A204.1 (cell line): Measurements from ENCODE around the gene SNX11.

Experiments used
- FAIRE-seq: peaks from 2 replicates; lab custom pipeline; 2012; peaks lifted over from hg19 to GRCh38; lab: Jason Lieb, UNC

Gene SNX11

DNA sequence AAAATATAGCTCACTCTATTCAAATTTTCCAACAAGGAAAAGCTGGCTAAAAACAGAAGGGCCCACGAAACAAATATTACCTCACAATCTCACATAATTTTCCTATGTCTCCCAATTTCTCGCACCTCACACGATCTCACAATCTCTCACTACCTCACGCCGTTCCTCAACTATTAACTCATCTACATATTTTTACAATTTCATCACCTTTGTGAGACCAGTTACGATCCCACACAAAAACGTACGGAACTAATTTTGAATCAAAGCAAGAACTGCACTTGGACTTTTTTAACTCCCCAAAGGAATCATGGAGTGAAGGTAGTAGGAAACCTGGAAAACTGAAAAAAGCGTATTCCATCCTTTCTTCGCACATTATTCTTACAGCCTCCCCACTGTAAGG is 7.4 kb upstream of the SNX11 start:
- no peak for FAIRE-seq

DNA sequence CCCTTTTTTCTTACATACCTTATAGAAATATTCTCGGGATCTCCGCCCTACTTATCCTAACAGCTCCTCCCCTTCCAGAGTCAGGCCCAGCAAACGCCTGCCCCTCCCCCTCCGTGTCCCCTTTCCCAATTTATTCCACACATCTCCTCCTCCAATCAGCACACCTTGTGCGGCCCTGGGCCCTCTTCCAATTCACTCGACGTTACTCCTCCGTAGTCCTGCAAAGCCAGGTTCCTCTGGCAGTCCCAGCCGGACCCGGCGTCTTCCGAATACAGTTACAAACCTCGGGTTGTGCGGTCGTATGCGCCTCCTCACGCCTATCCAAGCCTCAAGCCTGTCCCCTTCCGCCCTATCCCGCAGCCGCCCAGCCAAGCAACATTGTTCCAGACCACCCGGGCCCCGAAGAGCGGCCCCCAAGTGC is 7.0 kb upstream of the SNX11 start:
- FAIRE-seq = no peak

DNA sequence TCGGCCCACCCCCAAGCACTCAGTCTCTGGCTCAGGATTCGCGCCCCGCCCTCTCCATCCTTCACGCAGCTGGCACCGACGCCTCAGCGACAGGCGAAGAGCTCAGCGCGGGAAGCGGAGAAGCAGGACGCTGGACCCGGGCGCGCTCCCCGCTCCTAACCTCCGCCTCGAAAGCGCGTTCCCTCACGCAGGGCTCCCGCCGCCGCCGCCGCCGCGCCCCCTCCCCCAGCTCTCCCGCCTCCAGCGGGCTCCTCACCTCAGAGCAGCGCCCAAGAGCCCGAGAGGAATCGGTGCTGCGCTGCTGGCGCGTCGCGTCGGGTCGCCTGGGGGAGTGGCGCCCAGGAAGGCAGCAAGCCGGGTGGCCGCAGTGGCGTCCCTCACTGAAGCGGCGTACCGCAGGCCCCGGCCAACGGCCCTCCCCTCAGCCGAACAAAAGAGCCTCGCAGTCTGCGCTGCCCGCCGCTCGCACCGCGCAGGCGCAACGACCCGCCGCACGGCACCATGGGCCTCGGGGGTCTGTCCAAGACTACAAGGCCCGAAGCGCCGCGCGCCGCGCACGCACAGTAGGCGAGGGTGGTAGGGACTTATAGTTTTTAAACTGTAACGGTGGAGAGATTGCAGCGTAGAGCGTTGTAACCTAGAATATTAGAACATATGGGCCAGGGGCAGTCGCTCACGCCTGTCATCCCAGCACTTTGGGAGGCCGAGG is 6.4 kb upstream of the SNX11 start, which contains the start of gene CBX1:
TSS of gene CBX1 (minus strand) at position 467 of the 709 bp plus-strand sequence. CDS start 24,474 bp downstream, outside the sequence.
- FAIRE-seq = peak; percentile 32

DNA sequence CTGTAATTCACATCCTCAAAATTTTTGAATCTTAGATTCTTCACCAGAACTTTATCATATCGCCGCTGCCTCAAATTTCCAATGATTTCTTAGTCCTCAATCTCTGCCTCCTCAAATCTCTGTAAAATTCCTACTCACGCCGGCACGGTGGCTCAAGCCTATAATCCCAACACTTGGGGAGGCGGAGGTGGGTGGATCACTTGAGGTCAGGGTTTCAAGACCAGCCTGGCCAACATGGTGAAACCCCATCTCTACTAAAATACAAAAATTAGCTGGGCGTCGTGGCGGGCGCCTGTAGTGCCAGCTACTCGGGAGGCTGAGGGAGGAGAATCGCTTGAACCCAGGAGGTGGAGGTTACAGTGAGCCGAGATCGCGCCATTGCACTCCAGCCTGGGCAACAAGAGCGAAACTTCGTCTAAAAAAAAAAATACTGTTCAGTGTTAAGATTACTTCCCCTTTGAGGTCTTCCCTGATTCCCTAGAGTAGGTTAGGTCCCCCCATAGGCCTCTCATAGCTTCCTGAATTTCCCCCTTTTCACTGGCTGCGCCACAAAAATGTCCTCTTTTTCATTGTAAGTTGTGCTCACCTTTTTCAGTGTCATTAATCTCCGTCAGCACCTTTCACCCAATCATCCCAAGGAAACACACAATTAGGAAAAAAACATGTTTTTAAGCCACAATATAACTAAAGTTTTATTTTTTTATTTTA is 5.4 kb upstream of the SNX11 start:
- FAIRE-seq = no peak

DNA sequence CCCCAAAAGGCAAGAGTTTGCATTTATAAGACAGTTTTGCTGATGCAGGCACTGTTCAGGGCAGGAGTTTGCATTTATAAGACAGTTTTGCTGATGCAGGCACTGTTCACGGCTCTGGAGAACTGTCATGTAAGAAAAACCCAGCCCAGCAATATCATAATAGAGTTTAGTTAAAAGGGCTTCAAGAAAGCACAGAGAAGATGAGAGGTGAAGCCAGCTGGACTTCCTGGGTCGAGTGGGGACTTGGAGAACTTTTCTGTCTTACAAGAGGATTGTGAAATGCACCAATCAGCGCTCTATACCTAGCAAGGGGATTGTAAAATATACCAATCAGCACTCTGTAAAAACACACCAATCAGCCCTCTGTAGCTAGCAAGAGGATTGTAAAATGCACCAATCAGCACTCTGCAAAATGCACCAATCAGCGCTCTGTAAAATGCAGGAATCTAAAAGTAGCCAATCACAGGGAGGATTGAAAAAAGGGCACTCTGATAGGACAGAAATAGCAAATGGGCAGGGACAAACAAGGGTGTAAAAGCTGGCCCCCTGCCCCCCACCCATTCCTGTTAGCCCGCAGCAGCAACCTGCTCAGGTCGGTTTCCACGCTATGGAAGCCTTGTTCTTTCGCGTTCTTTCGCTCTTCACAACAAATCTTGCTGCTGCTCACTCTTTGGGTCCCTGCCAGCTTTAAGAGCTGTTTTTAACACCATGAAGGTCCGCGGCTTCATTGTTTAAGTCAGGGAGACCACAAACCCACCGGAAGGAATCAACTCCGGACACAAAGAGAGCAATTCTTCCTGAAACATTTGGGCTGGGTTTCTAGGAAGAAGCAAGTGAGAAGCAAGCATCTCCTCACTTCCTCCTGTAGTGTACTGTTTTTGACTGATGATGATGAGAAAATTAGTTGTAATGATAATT is 4.5 kb upstream of the SNX11 start:
- FAIRE-seq = no peak

DNA sequence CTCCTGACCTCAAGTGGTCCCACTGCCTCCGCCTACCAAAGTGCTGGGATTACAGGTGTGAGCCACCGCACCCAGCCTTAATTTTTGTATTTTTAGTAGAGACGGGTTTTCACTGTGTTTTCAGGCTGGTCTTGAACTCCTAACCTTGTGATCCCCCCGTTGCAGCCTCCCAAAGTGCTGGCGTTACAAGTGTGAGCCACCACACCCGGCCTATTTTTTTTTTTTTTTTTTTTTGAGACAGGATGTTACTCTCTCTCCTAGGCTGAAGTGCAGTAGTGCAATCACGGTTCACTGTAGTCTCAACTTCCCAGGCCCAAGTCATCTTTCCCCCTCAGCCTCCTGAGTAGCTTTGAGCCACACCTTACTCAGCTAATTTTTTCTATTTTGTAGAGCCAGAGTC is 3.1 kb upstream of the SNX11 start:
- FAIRE-seq = no peak

DNA sequence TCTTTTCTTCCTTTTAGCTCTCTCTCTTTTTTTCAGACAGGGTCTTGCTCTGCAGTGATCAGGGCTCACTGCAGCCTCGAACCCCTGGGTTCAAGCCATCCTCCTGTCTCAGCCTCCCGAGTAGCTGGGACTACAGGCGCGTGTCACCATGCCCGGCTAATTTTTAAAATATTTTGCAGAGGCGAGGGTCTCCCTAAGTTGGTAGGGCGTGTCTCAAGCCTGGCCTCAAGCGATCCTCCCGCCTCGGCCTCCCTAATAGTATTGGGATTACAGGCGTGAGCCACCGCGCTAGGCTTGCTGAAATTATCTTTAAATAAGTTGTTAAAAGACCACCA is 797 bp upstream of the SNX11 start:
- FAIRE-seq = no peak

DNA sequence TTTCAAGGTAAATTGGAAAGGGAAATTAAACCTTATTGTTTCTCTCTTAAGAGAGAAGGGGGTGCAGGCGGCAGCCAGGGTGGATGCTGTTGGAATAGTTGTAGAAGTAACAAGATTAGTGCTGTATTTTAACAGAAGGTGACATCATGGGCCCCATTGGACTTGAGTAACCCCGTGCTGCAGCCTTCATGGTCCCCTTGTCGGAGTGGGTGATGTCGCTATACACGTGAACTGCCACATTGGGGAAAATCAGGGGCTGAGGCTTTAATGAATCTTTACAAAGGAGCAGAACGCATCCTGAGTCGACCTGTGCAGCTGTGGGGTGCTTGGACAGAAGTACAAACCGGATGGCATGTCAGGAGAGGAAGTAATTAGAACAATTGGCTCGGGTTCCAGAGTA is 3.2 kb downstream of the SNX11 start:
- FAIRE-seq = no peak

DNA sequence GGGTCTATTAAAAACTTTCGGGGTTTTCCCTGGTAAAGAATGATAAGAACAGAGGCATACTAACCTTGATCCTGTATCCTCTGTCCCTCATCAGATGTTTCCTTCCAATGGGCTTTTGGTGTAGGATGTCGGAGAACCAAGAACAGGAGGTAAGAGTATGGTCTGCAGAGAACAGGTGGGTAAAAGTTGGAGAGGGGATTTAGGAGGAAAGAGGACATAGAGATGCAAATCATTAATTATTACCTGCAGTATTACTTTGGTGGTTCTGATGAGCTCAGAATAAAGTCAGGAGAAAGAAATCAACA is 4.3 kb downstream of the SNX11 start:
- no peak for FAIRE-seq

DNA sequence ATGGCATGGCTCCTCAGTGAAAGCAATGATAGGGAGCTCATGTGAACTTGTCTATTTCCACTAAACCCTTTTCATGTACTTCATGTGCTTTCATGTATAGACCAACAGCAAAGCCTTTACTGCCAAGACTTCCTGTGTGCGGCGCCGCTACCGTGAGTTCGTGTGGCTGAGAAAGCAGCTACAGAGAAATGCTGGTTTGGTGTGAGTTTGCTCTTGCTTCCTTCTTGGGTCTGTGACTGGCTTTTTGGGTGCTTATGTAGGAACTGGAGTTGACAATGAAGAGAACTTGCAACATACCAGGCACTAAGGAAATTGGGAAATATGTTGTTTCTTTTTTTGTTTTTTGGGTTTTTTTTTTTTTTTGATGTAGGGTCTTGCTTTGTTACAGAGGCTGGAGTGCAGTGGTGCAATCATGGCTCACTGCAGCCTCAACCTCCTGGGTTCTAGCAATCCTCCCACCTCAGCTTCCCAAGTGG is 5.7 kb downstream of the SNX11 start:
- no peak for FAIRE-seq

DNA sequence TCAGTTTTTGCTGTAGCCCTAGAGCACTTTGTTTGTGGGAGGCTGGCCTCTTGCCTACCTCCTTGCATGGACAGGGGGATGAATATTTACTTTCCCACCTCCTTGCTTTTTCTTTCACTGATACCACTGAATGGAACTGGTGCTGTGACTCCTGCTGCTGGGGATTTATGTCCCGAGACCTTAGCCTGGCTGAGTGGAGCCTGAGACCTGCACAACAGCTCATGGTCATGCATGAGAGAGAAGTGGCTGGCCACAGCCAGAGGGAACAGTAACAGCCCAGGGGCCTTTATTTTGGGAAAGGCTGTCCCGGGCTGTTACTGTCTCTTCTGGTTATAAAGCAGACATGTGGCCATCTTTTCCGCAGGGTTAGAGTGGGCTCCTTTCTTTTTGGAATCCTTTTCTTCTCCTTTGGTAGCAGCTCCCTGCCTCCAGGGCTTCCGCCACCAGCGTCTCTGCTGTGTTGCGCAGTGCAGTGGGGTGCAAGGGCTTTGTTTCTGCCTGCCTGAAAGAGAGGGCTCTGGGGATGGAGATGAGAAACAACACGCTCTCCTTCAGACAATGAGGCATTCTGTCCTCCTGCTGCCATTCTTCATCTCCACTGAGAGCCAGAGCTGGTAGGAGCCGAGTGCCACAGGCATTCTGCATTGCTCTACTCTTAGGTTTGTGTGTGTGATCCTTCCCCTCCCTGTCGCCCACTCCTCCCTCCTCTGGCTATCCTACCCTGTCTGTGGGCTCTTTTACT is 14.5 kb downstream of the SNX11 start:
- no peak for FAIRE-seq

DNA sequence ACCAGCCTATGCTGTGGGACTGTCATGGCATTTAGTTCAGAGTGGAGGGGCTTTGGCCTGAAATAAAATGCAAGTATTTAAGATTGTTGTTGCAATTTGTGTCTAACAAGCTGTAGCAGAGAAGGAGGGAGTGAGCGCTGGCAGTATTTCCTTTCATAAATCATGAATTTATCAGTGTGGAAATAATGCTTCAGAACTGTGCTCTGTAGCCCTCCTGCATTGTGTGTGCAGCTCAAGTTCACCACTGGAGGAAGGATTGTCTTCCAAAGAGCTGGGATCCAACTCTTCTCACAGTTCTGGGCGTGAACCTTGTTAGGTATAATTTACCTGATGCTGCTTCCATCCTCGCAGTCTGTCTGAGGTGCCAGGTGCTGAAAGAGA is 15.1 kb downstream of the SNX11 start:
- no peak for FAIRE-seq

DNA sequence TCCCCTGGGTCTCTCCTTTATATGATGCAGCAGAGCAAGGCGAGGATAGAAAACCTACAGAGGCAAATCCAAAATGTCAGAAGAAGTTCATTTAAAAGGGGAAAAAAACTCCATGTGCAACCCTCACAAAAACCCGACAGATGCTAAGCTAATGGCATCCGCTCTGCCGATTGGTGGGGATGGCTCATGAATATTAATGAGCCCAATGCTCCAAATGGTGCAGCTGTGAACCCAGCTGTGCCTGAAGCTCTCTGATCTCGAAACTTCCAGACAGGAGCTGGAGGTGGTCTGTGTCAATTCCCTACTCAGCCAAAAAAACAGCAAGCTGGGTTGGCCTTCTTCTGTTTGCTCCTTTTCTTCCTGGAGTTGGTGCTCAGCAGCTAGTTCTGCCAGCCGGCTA is 15.5 kb downstream of the SNX11 start:
- FAIRE-seq = no peak

DNA sequence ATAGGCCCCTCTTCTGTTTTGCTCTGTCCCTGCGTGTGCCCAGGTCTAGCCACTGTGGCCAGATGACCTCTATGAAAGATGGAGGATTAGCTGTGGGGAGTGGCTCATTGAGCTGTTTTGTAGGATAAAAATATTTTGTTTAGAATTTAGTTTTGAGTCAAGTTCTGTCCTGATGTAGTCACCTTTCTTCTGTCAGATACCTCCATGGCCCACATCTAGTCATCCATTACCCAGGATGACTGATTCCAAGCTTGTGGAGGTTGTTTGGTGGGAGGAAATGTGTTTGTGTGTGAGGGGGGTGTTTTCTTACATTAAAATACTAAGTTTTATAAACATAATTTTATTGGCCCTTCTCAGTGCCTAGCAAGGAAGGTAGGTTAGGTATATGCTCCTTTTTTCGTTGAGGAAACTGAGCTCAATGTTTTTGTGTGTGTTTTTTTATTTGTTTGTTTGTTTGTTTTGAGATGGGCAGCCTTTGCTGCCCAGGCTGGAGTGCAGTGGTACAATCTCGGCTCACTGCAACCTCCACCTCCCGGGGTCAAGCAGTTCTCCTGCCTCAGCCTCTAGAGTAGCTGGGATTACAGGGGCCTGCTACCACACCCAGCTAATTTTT is 16.3 kb downstream of the SNX11 start:
- FAIRE-seq = no peak

DNA sequence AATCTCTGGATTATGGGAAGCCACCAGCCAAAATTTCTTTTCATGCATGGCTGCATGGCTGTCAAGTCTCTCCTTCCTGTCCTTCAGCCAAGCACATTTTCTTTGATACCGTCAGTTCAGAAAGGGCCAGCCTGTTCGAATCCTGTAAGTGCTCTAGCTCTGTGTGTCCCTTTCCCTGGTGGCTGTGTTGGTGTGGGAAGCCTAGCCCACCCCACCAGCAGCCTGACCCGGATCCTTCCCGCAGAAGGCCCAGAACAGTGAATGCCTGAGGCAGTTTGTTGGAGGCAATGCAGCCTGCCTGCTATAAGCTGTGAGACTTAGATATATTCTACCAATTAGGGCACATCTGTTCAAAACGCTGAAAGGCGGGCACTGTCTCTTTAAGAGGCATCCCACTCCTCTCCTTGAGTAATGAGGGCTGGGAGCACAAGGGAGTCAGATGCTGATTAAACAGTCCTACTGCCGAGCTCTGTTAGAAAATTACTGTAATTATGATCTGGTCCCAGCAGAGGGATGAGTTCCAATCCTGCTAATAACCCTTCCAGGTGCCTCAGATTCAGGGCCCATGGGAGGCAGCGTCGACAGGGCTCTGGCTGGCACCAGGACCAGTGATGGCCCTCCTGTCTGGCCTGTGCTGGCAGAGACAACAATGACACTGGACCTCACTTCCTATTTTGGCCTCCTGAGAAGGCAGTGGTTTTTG is 18.4 kb downstream of the SNX11 start:
- no peak for FAIRE-seq

DNA sequence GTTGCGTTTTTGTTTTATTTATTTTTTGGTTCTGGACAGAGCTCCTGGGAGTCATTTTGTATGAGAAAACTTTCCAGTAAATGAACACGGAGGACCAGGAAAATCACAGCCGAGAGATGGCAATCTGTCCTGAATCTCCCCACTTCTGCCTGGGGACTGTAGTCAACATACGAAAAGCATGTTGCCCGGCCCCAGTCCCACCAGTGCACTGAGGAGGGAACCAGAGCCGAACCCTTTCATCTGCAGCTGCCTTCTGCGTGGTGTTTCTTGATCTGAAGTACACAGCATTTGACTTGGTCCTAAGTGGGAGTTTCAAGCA is 18.9 kb downstream of the SNX11 start:
- FAIRE-seq = no peak

DNA sequence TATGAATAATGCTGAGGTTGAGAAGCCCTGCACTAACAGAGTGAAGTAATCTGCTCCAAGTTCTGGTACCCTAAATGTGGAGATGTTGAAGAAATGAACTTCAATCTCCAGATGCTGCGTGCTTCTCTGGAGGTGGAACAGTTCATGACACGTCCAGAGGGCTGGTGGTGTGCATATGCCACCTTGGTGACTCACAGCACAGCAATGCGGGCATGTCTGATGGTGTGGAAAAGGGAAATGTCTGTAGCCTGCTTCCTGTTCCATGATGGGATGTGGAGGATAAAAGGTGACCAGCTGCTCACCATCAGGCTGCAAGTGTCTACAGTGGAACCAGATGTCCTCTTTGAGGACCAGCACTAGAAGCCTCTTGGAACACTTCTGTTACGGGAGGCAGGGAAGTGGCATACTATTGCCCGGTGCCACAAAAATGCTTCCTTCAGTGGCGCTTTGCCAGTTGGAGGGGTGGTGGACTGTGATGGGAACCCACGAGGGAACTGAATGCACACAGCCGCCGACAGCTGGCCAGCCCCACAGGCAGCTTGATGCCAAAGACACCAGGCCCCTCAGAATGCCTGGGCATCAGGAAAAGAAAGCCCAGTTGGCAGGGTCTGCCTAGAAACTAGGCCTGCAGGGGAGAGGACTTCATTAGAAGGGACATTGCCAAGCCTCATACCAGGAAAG is 19.9 kb downstream of the SNX11 start:
- FAIRE-seq = no peak

DNA sequence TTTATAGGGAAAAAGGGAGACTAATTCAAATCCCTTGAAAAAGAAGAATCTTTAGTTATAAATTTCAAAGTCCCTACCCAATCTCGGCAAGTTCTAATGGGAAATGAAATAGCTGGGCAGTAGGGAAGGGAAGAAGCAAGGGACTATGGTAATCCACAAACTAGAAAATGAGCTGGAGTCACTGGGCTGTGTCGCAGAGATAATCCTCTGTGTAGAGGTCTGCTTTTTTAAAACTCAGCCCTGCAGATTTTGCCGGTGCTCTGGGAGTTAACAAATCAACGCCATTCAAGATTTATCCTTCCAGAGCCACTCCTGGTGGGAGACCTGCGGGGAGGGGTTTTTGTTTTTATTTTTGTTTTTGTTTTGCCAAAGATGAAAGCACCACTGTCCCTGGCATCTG is 20.8 kb downstream of the SNX11 start:
- FAIRE-seq = no peak

DNA sequence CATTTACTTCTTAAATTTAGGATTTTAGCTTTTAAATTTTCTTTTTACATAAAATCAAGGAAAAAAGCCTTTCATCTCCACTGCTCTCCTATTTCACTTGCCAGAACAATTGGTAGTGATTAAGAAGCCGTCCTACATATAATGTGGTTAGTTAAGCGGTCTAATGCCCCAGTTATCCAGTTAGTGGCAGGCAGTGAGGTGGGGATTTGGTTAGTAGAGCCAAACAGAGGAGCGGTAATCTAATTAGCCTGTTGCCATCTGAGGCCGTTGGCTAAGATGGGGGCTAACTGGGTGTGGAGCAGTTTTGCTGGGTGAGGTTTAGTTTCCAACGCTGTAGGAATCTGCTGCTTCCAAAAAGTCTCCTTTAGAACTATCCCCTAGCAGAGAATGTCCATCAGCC is 22.4 kb downstream of the SNX11 start:
- no peak for FAIRE-seq

DNA sequence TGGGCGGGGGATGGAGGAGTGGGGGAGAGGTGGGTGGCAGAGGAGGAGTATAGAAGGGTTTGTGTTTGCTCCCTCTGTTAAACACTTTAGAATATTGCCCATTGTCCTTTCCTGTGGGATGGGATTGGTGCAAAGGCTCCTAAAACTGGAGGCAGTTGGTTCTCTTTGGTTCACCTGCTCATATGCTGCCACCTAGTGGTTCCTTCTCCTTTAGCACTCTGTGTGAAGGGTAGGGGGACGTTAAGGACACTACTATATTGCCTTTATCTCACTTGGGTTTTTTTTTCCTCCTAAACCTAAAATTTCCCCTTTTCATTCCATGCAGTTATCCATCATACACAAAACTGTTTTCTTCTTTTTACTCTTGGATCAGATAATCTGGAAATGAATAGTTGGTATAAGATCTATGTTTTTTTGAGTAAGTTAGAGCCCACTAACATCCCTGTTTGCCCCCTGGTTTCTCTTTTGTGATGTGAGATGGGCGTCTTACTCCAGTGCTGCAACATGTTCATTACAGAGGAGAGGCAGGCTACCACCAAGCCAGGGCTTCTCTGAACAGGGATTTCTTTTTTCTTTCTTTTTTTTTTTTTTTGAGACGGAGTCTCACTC is 23.8 kb downstream of the SNX11 start:
- FAIRE-seq = peak; percentile 91

DNA sequence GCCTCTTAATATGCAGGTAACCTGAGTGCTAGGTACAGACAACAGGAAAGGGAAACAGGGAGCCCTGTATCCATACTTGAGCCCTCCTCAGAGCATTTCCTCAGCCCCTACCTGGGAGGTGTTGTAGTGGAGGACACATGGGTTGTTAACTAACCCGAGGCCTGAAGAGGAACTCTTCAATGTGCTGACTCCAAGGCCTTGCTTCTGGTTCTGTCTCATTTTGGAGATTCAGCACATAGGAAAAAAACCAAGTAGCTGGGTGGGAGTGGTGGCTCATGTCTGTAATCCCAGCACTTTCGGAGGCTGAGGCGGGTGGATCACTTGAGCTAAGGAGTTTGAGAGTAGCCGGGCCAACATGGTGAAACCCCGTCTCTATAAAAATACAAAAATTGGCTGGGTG is 24.8 kb downstream of the SNX11 start:
- FAIRE-seq = no peak
